NCI-H2196 (cell line): ENCODE results near the gene NPM1.
"Not testable (repeated sequence)": the region's sequence is repeated elsewhere in the genome, so short reads cannot be mapped to it uniquely, and the experiment has no call there.

Experiments used
- DNase-seq: peaks from one replicate; lab custom pipeline; 2025; ENCODE audit not compliant: unreplicated experiment; lab: John Stamatoyannopoulos, UW

The NPM1 gene

GRCh38 chr5:171387345-171387969 lies at the start of gene NPM1:
Gene NPM1 (plus strand): TSS chr5:171387849. CDS start chr5:171387949, 100 bp downstream.
- DNase-seq, result peak; percentile 98

- no peak for DNase-seq
Observed at GRCh38 chr5:171340042-171340441, 47.6 kb upstream of the NPM1 start.

GRCh38 chr5:171340491-171340890 lies 47.2 kb upstream of the NPM1 start:
- no peak for DNase-seq

- DNase-seq, result peak; percentile 69
Observed at GRCh38 chr5:171342362-171343111, 45.1 kb upstream of the NPM1 start.

GRCh38 chr5:171344936-171345608 lies 42.6 kb upstream of the NPM1 start:
- no peak for DNase-seq

- DNase-seq, result no peak
Observed at GRCh38 chr5:171351536-171352073, 36.0 kb upstream of the NPM1 start.

GRCh38 chr5:171355302-171355724 lies 32.3 kb upstream of the NPM1 start:
- no peak for DNase-seq

GRCh38 chr5:171357843-171358242 lies 29.8 kb upstream of the NPM1 start:
- no peak for DNase-seq

- not testable (repeated sequence) for DNase-seq
Observed at GRCh38 chr5:171361151-171361550, 26.5 kb upstream of the NPM1 start.

- not testable (repeated sequence) for DNase-seq
Observed at GRCh38 chr5:171363249-171363648, 24.4 kb upstream of the NPM1 start.

GRCh38 chr5:171363846-171364245 lies 23.8 kb upstream of the NPM1 start:
- DNase-seq, result no peak

- DNase-seq, result no peak
Observed at GRCh38 chr5:171365351-171365750, 22.3 kb upstream of the NPM1 start.

- no peak for DNase-seq
Observed at GRCh38 chr5:171366645-171367044, 21.0 kb upstream of the NPM1 start.

- no peak for DNase-seq
Observed at GRCh38 chr5:171367424-171368370, 20.0 kb upstream of the NPM1 start.

GRCh38 chr5:171369056-171369455 lies 18.6 kb upstream of the NPM1 start:
- DNase-seq, result no peak

- no peak for DNase-seq
Observed at GRCh38 chr5:171369898-171370297, 17.8 kb upstream of the NPM1 start.

GRCh38 chr5:171370881-171371280 lies 16.8 kb upstream of the NPM1 start:
- DNase-seq, result not testable (repeated sequence)

- DNase-seq, result no peak
Observed at GRCh38 chr5:171371326-171371725, 16.3 kb upstream of the NPM1 start.

GRCh38 chr5:171379961-171380360 lies 7.7 kb upstream of the NPM1 start:
- no peak for DNase-seq

- DNase-seq, result not testable (repeated sequence)
Observed at GRCh38 chr5:171384416-171384815, 3.2 kb upstream of the NPM1 start.

- DNase-seq, result not testable (repeated sequence)
Observed at GRCh38 chr5:171384999-171385398, 2.6 kb upstream of the NPM1 start.
